Activated CD8-positive, alpha-beta memory T cell treated with anti-CD3 and anti-CD28 coated beads for 4 hours (primary cell): Measurements from ENCODE around the gene REG4.
"Not testable (repeated sequence)": the region's sequence is repeated elsewhere in the genome, so short reads cannot be mapped to it uniquely, and the experiment has no call there.

Experiments
- DNase-seq, 2 donors: peaks; one replicate each; pipeline ENCODE4 v3.0.0-alpha.2; 2020; ENCODE audit warnings: low read depth in 2 of 2

Gene REG4

GRCh38 chr1:119808491-119808890 lies 2.8 kb downstream of the REG4 start:
- no peak for DNase-seq

- no peak for DNase-seq
Measured at GRCh38 chr1:119806489-119806888, 4.8 kb downstream of the REG4 start.

GRCh38 chr1:119805746-119806145 lies 5.5 kb downstream of the REG4 start:
- DNase-seq, result no peak

DNA sequence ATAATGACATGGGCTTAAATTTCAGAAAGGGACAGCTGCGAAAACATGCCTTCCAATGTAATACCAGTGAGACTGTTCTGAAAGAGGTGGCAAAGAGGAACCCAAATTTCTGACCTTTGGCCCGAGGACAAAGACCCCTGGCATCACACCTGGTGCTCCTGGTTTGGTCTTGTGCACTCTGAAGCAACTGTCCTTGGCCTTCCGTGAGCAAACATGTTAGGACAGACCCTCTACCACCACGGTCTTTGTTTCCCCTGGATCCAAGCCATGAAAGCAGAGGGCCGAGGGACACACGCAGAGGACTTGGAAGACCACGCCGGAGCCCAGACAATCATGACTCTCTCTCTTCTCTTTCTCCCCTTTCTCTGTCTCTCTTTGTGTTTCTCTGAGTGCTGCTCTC lies 6.0 kb downstream of the REG4 start:
- no peak for DNase-seq

GRCh38 chr1:119799599-119800177 lies 11.6 kb downstream of the REG4 start:
- no peak for DNase-seq

- DNase-seq, result no peak
Measured at GRCh38 chr1:119799003-119799402, 12.3 kb downstream of the REG4 start.

GRCh38 chr1:119797606-119798005 lies 13.7 kb downstream of the REG4 start:
- no peak for DNase-seq

- no peak for DNase-seq
Measured at GRCh38 chr1:119797162-119797561, 14.1 kb downstream of the REG4 start.

DNA sequence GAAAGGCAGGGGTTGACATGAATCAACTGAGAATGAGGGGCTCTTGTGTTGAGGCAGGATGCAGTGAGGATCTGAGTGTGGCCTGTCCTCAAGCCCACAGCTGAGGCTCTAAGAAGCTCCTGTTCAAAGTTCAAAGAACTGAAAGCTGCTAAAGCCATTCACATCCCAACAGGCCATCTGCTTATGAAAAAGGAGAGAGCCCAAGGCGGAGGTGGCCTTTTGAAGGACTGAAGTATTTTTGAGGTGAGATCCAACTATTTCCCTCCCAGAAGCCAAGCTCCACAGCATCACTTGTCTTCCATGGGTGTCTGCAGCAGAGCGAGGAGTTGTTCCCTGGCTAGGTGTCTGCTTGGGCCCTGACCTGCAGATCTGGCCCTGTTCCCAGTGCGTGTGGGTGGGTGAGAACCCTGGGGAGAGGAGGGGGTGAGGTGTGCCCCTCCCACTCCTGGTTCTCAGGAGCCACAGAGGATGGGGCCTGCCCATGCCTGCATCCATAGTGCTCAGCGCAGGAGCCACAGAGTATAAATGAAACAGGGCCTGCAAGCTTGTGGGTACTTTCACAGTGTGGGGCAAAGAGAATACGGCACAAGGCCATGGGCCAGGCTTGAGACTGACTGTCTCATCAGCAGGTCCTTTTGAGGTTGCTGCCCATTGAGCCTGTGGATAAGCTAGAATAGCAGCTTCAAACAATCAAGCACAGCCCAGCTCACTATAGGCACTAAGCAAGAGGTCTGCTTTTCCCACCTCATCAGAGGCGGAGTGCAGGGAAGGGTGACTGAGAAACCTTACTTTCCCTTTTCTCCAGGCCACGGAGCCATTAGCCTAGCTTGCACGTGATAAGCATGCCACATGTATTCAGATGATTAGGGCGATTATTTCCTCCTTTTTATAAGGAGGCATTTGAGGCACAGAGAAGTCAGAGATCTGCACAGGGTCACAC lies 15.7 kb downstream of the REG4 start:
- DNase-seq, result no peak

DNA sequence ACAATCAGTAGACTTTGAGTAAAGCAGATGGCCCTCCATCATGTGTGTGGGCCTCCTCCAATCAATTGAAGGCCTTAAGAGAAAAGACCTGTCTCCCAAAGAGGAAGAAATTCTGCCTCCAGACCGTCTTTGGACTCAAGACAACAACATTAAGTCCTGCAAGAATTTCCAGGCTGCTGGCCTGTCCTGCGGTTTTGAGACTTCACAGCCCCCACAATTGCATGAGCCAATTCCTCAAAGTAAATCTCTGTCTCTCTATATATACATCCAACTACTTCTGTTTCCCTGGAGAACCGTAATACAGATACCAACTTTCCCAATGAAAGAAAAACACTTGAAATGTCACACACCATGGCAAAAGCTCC lies 16.4 kb downstream of the REG4 start:
- no peak for DNase-seq

GRCh38 chr1:119794230-119794875 lies 16.9 kb downstream of the REG4 start:
- no peak for DNase-seq

- no peak for DNase-seq
Measured at GRCh38 chr1:119791377-119791776, 19.9 kb downstream of the REG4 start.

DNA sequence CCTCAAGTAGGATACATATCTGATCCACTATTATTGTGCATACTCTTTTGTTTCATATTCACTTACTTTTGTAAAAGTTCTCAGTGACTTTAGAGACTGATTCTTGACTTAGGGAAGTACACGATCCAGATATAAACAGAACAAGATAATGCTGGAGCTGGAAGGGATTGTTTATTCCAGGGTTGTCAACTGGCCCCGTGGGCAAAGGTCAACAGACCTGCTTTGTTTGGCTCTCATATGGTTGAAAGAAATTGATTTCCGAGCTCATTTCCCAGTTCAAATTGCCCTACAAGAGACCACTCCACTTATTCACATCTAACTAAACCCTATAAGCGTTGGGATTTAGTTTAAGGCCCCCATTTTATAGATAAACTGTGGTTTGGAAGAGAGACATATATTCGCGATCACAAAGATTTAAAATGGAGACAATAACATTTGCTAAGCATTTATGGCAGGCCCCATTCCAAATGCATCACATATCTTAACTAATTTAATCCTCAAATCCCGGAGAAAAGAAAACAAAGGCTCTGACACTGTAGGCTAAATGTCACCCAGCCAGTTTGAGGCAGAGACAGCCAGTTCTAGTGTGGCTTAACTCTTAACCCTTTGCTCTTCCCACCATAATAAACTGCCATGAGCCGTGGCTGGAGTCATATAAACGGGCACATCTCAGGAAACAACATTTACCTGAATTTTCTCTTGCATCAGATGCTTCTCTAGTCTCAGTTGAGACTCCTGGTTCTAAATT lies 20.6 kb downstream of the REG4 start:
- DNase-seq, result no peak

DNA sequence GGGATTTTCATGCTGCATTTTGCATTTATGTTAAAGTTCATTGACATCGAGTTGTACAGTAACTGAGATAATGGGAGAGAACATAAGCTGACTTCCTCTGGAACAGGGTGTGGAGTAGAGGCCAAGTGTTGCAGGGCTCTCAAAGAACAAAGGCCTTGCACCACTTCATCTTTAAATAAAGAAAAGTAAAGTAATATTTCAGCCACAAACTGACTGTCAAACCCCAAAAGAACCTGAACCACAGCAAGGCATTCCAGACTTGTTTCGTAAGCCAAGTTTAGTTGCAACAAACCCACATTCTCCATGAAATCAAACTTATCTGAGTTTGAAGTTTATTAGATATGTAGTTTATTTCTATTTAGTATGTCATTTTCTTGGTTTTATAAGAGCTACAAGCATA lies 23.5 kb downstream of the REG4 start:
- DNase-seq, result no peak

DNA sequence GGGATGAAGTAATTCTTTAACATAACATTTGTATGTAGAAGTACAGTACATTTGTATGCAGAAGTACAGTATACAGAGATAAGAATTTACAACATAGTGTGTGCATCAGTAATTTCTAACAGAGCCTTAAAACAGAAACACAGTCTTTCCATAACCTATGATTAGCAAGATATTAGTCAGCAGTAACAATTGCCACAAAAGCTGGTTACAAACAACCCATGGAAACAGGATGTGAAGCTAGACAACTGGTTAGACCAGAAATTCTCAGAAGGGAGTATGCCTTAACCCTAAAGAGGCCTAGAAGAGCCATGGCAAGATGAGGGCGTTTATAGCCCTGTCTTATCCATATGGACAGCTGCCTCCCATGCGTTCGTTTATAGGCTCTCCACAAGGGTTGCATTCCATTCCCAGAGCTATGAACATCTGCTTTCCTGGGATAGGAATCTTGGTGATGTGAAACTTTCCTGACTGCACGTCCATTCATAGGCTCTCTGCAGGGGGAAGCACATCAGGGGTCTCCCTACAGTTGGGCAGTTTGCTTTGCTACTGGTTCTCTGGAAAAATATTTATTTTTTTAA lies 24.7 kb downstream of the REG4 start:
- not testable (repeated sequence) for DNase-seq

- not testable (repeated sequence) for DNase-seq
Measured at GRCh38 chr1:119786046-119786445, 25.2 kb downstream of the REG4 start.

DNA sequence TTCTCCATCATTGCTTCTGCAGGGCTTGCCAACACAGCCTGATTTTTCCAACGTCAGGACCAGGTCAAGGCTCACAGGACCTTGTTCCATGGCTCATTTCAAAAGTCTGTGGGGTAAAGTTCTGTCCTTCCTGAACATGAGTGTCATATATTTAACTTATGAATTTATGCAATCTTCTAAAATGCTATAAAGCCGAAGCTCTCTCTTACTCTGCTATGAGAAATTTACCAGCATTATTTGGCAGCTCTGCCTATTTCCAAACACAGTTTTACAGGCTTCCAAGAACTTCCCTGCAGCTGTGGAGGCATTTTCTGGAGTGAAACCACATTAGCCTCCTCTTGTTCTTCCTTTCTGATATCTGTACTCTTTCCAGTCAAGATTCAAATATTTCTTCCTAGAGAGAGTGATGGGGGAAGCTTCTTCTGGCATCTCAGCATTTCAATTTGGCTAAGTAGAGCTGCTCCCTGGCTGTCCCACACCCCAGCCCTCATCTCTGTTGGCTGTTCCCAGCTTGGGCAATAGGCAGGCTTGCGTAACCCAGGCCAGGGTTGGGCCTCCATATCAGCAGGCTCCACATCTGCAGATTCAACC lies 27.0 kb downstream of the REG4 start:
- no peak for DNase-seq

DNA sequence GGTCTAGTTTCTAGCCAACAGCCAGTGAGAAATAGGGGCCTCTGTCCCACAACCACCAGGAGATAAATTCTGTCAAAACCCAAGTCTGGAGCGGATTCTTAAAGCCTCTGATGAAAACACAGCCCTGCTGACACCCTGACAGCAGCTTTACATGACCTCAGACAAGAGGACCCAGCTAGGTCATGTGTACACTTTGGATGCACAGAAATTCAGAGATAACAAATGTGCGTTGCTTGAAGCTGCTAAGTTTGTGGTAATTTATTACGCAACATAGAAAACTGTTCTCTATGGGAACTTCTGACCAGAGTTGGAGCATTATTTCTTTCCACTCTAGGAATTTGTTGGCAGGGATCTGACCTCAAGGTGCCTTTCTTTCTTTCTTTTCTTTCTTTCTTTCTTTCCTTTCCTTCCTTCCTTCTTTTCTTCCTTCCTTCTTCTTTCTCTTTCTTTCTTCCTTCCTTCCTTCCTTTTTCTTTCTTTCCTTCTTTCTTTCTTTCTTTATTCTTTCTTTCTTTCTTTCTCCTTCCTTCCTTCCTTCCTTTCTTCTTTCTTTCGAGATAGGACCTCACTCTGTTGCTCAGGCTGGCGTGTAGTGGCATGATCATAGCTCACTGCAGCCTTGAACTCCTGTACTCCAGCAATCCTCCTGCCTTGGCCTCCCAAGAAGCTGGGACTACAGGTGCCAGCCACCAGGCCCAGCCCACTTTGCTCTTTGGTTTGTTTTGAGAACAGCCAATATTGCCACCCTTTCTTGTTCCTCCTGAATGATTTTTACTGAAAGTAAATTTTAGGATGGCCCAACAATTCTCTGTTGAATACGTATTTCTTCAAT lies 27.7 kb downstream of the REG4 start:
- no peak for DNase-seq

GRCh38 chr1:119782631-119783325 lies 28.5 kb downstream of the REG4 start:
- DNase-seq, result no peak
